IMR-90 (cell line): ENCODE results near the gene TMEM170B. TPM values are rescaled to one million over a fixed set of nuclear protein-coding genes. Genes with fewer than 3 reads are reported as not detected.

Experiments used
- ATAC-seq: fragments of 200-7000 bp; cut with Tn5 transposase; 2 replicates; pipeline ENCODE4 v1.9.1; 2020; ENCODE audit warnings: low read depth, mild to moderate bottlenecking, moderate library complexity
- BruUV-seq: library from RNA; stranded (reverse); fragments of 400-500 nt; replicated peaks from 2 replicates; lab custom pipeline; 2021; lab: Mats Ljungman, UMichigan
- CTCF ChIA-PET: fragments of 300-600 bp; formaldehyde crosslinking; extraction: SDS; loops from one replicate; lab custom pipeline; 2021; ENCODE audit warnings: antibody characterized with exemption; lab: Yijun Ruan, JAX
- POLR2A ChIA-PET: fragments of 300-600 bp; sonication (Branson Sonifier 250); formaldehyde crosslinking; loops from one replicate; lab custom pipeline; 2022; ENCODE audit warnings: antibody characterized with exemption; ENCODE audit not compliant: unreplicated experiment; lab: Charles Lee
- DNase-seq: peaks from one replicate; pipeline ENCODE4 v3.0.0; 2013
- H2AFZ ChIP-seq: replicated peaks from 2 replicates; pipeline ENCODE3; 2013; ENCODE audit warnings: low read length, mild to moderate bottlenecking; ENCODE audit not compliant: poor library complexity
- H2AK5ac ChIP-seq: 2 replicates; pipeline ENCODE4 v1.6.1; 2013; ENCODE audit warnings: low read depth, low read length, inconsistent platforms
- H2AK9ac ChIP-seq: replicated peaks from 2 replicates; pipeline ENCODE3; 2013; ENCODE audit warnings: mild to moderate bottlenecking, low read depth, low read length, moderate library complexity; ENCODE audit not compliant: poor library complexity
- H2BK120ac ChIP-seq: 2 replicates; pipeline ENCODE4 v1.6.1; 2013; ENCODE audit warnings: low read depth, low read length, inconsistent platforms
- H2BK15ac ChIP-seq: 3 replicates; pipeline ENCODE4 v1.6.1; 2013; ENCODE audit warnings: low read depth, low read length, inconsistent platforms
- H2BK20ac ChIP-seq: 2 replicates; pipeline ENCODE4 v1.6.1; 2013; ENCODE audit warnings: low read depth, mild to moderate bottlenecking, inconsistent platforms, low read length, moderate library complexity
- H2BK5ac ChIP-seq: 2 replicates; pipeline ENCODE4 v1.6.1; 2013; ENCODE audit warnings: mild to moderate bottlenecking, low read depth, low read length, inconsistent platforms; ENCODE audit not compliant: poor library complexity, severe bottlenecking
- H3K14ac ChIP-seq: replicated peaks from 2 replicates; pipeline ENCODE4 v1.6.1; 2013; ENCODE audit warnings: low read depth, low read length, inconsistent platforms
- H3K18ac ChIP-seq: 2 replicates; pipeline ENCODE4 v1.6.1; 2013; ENCODE audit warnings: low read depth, low read length, control low read depth
- H3K23ac ChIP-seq: 2 replicates; pipeline ENCODE4 v1.6.1; 2013; ENCODE audit warnings: low read depth, low read length, inconsistent platforms
- H3K27ac ChIP-seq: 2 replicates; pipeline ENCODE4 v1.5.1; 2013; ENCODE audit warnings: mild to moderate bottlenecking, control low read depth, low read length; ENCODE audit not compliant: insufficient read depth
- H3K27me3 ChIP-seq: 2 replicates; pipeline ENCODE4 v1.6.1; 2013; ENCODE audit warnings: low read length; ENCODE audit not compliant: control insufficient read depth, insufficient read depth
- H3K36me3 ChIP-seq: 2 replicates; pipeline ENCODE4 v1.6.1; 2013; ENCODE audit warnings: low read length, mixed read lengths; ENCODE audit not compliant: control insufficient read depth, insufficient read depth
- H3K4ac ChIP-seq: 2 replicates; pipeline ENCODE4 v1.6.1; 2013; ENCODE audit warnings: low read depth, low read length, inconsistent platforms
- H3K4me1 ChIP-seq: 2 replicates; pipeline ENCODE4 v1.6.1; 2013; ENCODE audit warnings: low read length, mixed read lengths; ENCODE audit not compliant: control insufficient read depth, insufficient read depth
- H3K4me2 ChIP-seq: 2 replicates; pipeline ENCODE4 v1.6.1; 2013; ENCODE audit warnings: low read depth, mild to moderate bottlenecking, control low read depth, low read length, moderate library complexity
- H3K4me3 ChIP-seq: 2 replicates; pipeline ENCODE4 v1.5.1; 2013; ENCODE audit warnings: low read depth, mild to moderate bottlenecking, control low read depth, low read length, moderate library complexity; ENCODE audit not compliant: insufficient read depth
- H3K56ac ChIP-seq: 2 replicates; pipeline ENCODE4 v1.6.1; 2013; ENCODE audit warnings: low read length, inconsistent platforms; ENCODE audit not compliant: insufficient read depth; ENCODE audit errors: extremely low read depth
- H3K79me1 ChIP-seq, 2 experiments: 2 replicates each; pipeline ENCODE4 v1.6.1; 2013; ENCODE audit warnings: low read length in 2 of 2, inconsistent platforms in 1 of 2, low read depth in 1 of 2
- H3K9ac ChIP-seq: 2 replicates; pipeline ENCODE4 v1.6.1; 2013; ENCODE audit warnings: low read depth, low read length, control low read depth
- H3K9me1 ChIP-seq: 2 replicates; pipeline ENCODE4 v1.6.1; 2013; ENCODE audit warnings: low read length, inconsistent platforms; ENCODE audit not compliant: insufficient read depth
- H3K9me3 ChIP-seq: 2 replicates; pipeline ENCODE4 v1.6.1; 2013; ENCODE audit warnings: low read length; ENCODE audit not compliant: control insufficient read depth, insufficient read depth
- H4K20me1 ChIP-seq: 2 replicates; pipeline ENCODE4 v1.6.1; 2013; ENCODE audit warnings: low read length, inconsistent platforms; ENCODE audit not compliant: insufficient read depth
- H4K5ac ChIP-seq: 2 replicates; pipeline ENCODE4 v1.6.1; 2013; ENCODE audit warnings: mild to moderate bottlenecking, low read depth, low read length, control low read depth
- H4K8ac ChIP-seq, 2 experiments: 2 replicates each; pipeline ENCODE4 v1.6.1; 2013; ENCODE audit warnings: low read depth in 2 of 2, low read length in 2 of 2, control low read depth in 1 of 2, inconsistent platforms in 1 of 2
- H4K91ac ChIP-seq: 2 replicates; pipeline ENCODE4 v1.6.1; 2013; ENCODE audit warnings: low read depth, low read length, inconsistent platforms; ENCODE audit not compliant: insufficient read depth
- CHD1 ChIP-seq: IDR thresholded peaks from 2 replicates; pipeline ENCODE4 v1.6.1; 2012; ENCODE audit warnings: low read depth, low read length, improper control_type of control experiment
- CTCF ChIP-seq: conservative IDR thresholded peaks from 2 replicates; pipeline ENCODE4 v1.5.1; 2012; ENCODE audit warnings: mild to moderate bottlenecking, low read depth, low read length, improper control_type of control experiment
- ELK1 ChIP-seq: fragments of 150-350 bp; IDR thresholded peaks from 2 replicates; pipeline ENCODE4 v1.6.1; 2016; ENCODE audit warnings: low read depth, mild to moderate bottlenecking, low read length, moderate library complexity, borderline replicate concordance
- FOS ChIP-seq: fragments of 150-350 bp; IDR thresholded peaks from 2 replicates; pipeline ENCODE4 v1.6.1; 2016; ENCODE audit warnings: low read depth, low read length
- MAFK ChIP-seq: IDR thresholded peaks from 2 replicates; pipeline ENCODE4 v1.6.1; 2012; ENCODE audit warnings: low read depth, low read length, improper control_type of control experiment
- MAZ ChIP-seq: IDR thresholded peaks from 2 replicates; pipeline ENCODE4 v1.6.1; 2012; ENCODE audit warnings: low read depth, mild to moderate bottlenecking, low read length, improper control_type of control experiment, moderate library complexity, borderline replicate concordance
- POLR2A ChIP-seq: IDR thresholded peaks from 2 replicates; pipeline ENCODE4 v1.6.1; 2012; ENCODE audit warnings: mild to moderate bottlenecking, low read depth, low read length
- RAD21 ChIP-seq: IDR thresholded peaks from 2 replicates; pipeline ENCODE4 v1.6.1; 2012; ENCODE audit warnings: low read length, improper control_type of control experiment
- RCOR1 ChIP-seq: IDR thresholded peaks from 2 replicates; pipeline ENCODE4 v1.6.1; 2012; ENCODE audit warnings: mild to moderate bottlenecking, low read length, improper control_type of control experiment; ENCODE audit not compliant: insufficient replicate concordance
- RFX5 ChIP-seq: IDR thresholded peaks from 2 replicates; pipeline ENCODE4 v1.8.0; 2012; ENCODE audit warnings: low read depth, mild to moderate bottlenecking, low read length, moderate library complexity
- SMC3 ChIP-seq: fragments of 150-350 bp; IDR thresholded peaks from 2 replicates; pipeline ENCODE4 v1.6.1; 2016; ENCODE audit warnings: low read depth, mild to moderate bottlenecking, antibody characterized with exemption, low read length, moderate library complexity
- USF2 ChIP-seq: fragments of 150-350 bp; IDR thresholded peaks from 2 replicates; pipeline ENCODE4 v1.6.1; 2017; ENCODE audit warnings: mild to moderate bottlenecking, antibody characterized with exemption, low read length, low read depth
- WGBS, 2 experiments: methylation state at CpG; one replicate each; pipeline versions ENCODE4 v1.1.5 to v1.1.7; 2013; ENCODE audit warnings: missing lambda C conversion rate in 2 of 2; ENCODE audit not compliant: insufficient read length in 1 of 2; ENCODE audit errors: extremely low coverage in 2 of 2; 5-methylcytosine and 5-hydroxymethylcytosine counted together
- dilution Hi-C: fragments of 300-500 bp; cut with HindIII; formaldehyde crosslinking; loops from one replicate; pipeline ENCODE4 v1.14.3; 2018; ENCODE audit warnings: low sequenced_read_pairs; ENCODE audit not compliant: unreplicated experiment
- in situ Hi-C: fragments of 300-500 bp; cut with MboI; formaldehyde crosslinking; loops from 3 replicates; pipeline ENCODE4 v1.14.3; 2019; ENCODE audit warnings: low sequenced_read_pairs, inconsistent platforms, mixed read lengths
- intact Hi-C: fragments of 100-400 bp; cut with micrococcal nuclease; formaldehyde crosslinking; loops from 2 replicates; pipeline ENCODE4 v1.10.0; 2022
- polyA plus RNA-seq, 3 experiments: library from polyadenylated mRNA; depleted of rRNA; stranded (reverse); fragments of >200 nt; gene quantifications; 2 replicates each; pipeline ENCODE4 v1.2.3, GENCODE V29; 2012; ENCODE audit warnings: low replicate concordance in 1 of 3
- total RNA-seq: library from RNA; depleted of rRNA; stranded (reverse); fragments of >200 nt; gene quantifications from 2 replicates; pipeline ENCODE4 v1.2.3, GENCODE V29; 2012

The TMEM170B gene
- total and polyA plus RNA-seq, 2 of the 4 experiments (the other 2 are of a cell fraction) = 0.10 to 0.18 TPM

GRCh38 chr6:11613858-11614257 is 76.3 kb downstream of the TMEM170B start (continued):
- peak; percentile 83 for TF ChIP-seq FOS

GRCh38 chr6:11614534-11615213 is 77.1 kb downstream of the TMEM170B start:
- H3K27ac ChIP-seq = peak overlapping the region; percentile 80
- no peaks in the 10 kb centered on the region for H3K9me3 ChIP-seq
- peaks cover 0 to 21% of the 10 kb centered on the region in 2 experiments; a peak in 2 of 4 replicates for H3K79me1 ChIP-seq
- peak overlapping the region; percentile 95 for H4K5ac ChIP-seq
- dilution Hi-C loops = no loop called here
- H2BK5ac ChIP-seq = peak overlapping the region; percentile 76
- ChIA-PET POLR2A (no interaction called here), CTCF (interaction anchor here (0.6 to 2.1 kb wide), 3 partner anchors 24 to 569 kb away, joined by 3 to 11 read pairs (median 3); no protein-coding TSS in a partner anchor)
- H2AK5ac ChIP-seq = peak overlapping the region; percentile 100
- peak overlapping the region; percentile 76 for H2AK9ac ChIP-seq
- H3K14ac ChIP-seq = peak overlapping the region; percentile 99
- peak overlapping the region; percentile 86 to 98 for H4K8ac ChIP-seq
- no peak for ATAC-seq
- 100% methylated on average over 3 of the region's 10 CpGs; no CpG with 5 or more reads in 1 of the 2 experiments for WGBS, 2 experiments
- H4K91ac ChIP-seq = peak overlapping the region; percentile 98
- no peaks in the 10 kb centered on the region for H3K36me3 ChIP-seq
- no peak overlapping the region for H3K4me3 ChIP-seq
- H2AFZ ChIP-seq = peak overlapping the region; percentile 29
- H3K56ac ChIP-seq = peak overlapping the region; percentile 98
- H3K4me2 ChIP-seq = no peak overlapping the region
- DNase-seq = no peak
- H2BK120ac ChIP-seq = peak overlapping the region; percentile 100
- peak overlapping the region; percentile 58 for H3K18ac ChIP-seq
- intact Hi-C loops = loop anchor here (1.0 to 5.0 kb wide), 2 partner anchors 28 to 398 kb away; partner anchors contain the start of gene HIVEP1
- H3K4ac ChIP-seq = peak overlapping the region; percentile 100
- H3K23ac ChIP-seq = peak overlapping the region; percentile 99
- H2BK20ac ChIP-seq = peak overlapping the region; percentile 100
- H3K9ac ChIP-seq = peak overlapping the region; percentile 30
- no TSS peak for BruUV-seq
- peaks cover 24% of the 10 kb centered on the region for H3K4me1 ChIP-seq
- peaks cover 29% of the 10 kb centered on the region for H3K9me1 ChIP-seq
- peak overlapping the region; percentile 97 for H2BK15ac ChIP-seq
- no peaks in the 10 kb centered on the region for H3K27me3 ChIP-seq
- H4K20me1 ChIP-seq = no peaks in the 10 kb centered on the region
- in situ Hi-C loops = loop anchor here (5.0 kb wide), 1 partner anchor 38 kb away; no protein-coding TSS in a partner anchor
- no peak for TF ChIP-seq CHD1
- TF ChIP-seq POLR2A = no peak; the same call in 1 of the 2 replicates
- no peak for TF ChIP-seq ELK1
- no peak for TF ChIP-seq MAZ
- TF ChIP-seq SMC3 = no peak
- no peak for TF ChIP-seq RFX5
- TF ChIP-seq FOS = no peak
- TF ChIP-seq USF2 = no peak
- no peak for TF ChIP-seq RCOR1
- no peak for TF ChIP-seq CTCF
- no peak for TF ChIP-seq RAD21
- TF ChIP-seq MAFK = no peak
